HEK293 (cell line): ENCODE measurements around the gene USF1.
"Not testable (repeated sequence)": the region's sequence is repeated elsewhere in the genome, so short reads cannot be mapped to it uniquely, and the experiment has no call there.

Source experiments
- CTCF ChIA-PET: fragments of 350-600 bp; formaldehyde crosslinking; extraction: SDS; loops from one replicate; lab custom pipeline; 2021; ENCODE audit warnings: antibody characterized with exemption; lab: Yijun Ruan, JAX
- POLR2A ChIA-PET: fragments of 300-600 bp; formaldehyde crosslinking; extraction: SDS; loops from one replicate; lab custom pipeline; 2020; ENCODE audit warnings: antibody characterized with exemption, inconsistent platforms; lab: Yijun Ruan, JAX
- H3K27ac ChIP-seq: fragments of 200-500 bp; sonication (Bioruptor generic); 2 replicates; pipeline ENCODE4 v1.5.1; 2014; ENCODE audit warnings: low read depth, low read length, control low read depth, inconsistent platforms; ENCODE audit errors: extremely low read depth
- H3K36me3 ChIP-seq, 2 experiments: fragments of 200-500 bp in 1 of 2; sonication (Bioruptor generic) in 1 of 2; 1 replicate in 1 of 2; 2 replicates in 1 of 2; pipeline ENCODE4 v1.5.1; 2014 to 2017; ENCODE audit warnings: inconsistent platforms in 2 of 2, low read length in 2 of 2; ENCODE audit not compliant: control insufficient read depth in 2 of 2, insufficient read depth in 1 of 2
- H3K4me1 ChIP-seq: fragments of 200-500 bp; sonication (Bioruptor generic); 2 replicates; pipeline ENCODE4 v1.5.1; 2014; ENCODE audit warnings: mild to moderate bottlenecking, low read length, inconsistent platforms; ENCODE audit not compliant: control insufficient read depth, insufficient read depth
- H3K4me3 ChIP-seq: 2 replicates; pipeline ENCODE4 v1.5.1; 2011; ENCODE audit warnings: low read depth, mild to moderate bottlenecking, control low read depth, low read length, moderate library complexity
- H3K9me3 ChIP-seq: fragments of 200-500 bp; sonication (Bioruptor generic); 2 replicates; pipeline ENCODE4 v1.5.1; 2014; ENCODE audit warnings: low read depth, low read length, inconsistent platforms; ENCODE audit not compliant: control insufficient read depth, insufficient read depth
- CTCF ChIP-seq: fragments of 450-650 bp; formaldehyde crosslinking; IDR thresholded peaks from 2 replicates; pipeline ENCODE4 v1.5.1; 2016; ENCODE audit warnings: missing biosample characterization, missing genetic modification characterization
- GLI4 ChIP-seq: fragments of 450-650 bp; formaldehyde crosslinking; IDR thresholded peaks from 2 replicates; pipeline ENCODE4 v1.5.1; 2016; ENCODE audit warnings: missing biosample characterization, missing genetic modification characterization
- PBX3 ChIP-seq: sonication (generic); formaldehyde crosslinking; IDR thresholded peaks from 2 replicates; pipeline ENCODE4 v1.8.1; 2022; ENCODE audit warnings: mild to moderate bottlenecking, moderate library complexity, missing genetic modification reagents
- PRDM1 ChIP-seq: fragments of 450-650 bp; formaldehyde crosslinking; IDR thresholded peaks from 2 replicates; pipeline ENCODE4; 2016; ENCODE audit warnings: missing biosample characterization, missing genetic modification characterization
- SP7 ChIP-seq: fragments of 450-650 bp; formaldehyde crosslinking; IDR thresholded peaks from 2 replicates; pipeline ENCODE4 v1.5.1; 2016; ENCODE audit warnings: missing biosample characterization, missing genetic modification characterization
- TRIM28 ChIP-seq: IDR thresholded peaks from 2 replicates; pipeline ENCODE4 v1.6.1; 2011; ENCODE audit warnings: low read length, control low read depth, borderline replicate concordance
- ZBTB44 ChIP-seq: fragments of 450-650 bp; IDR thresholded peaks from 2 replicates; pipeline ENCODE4 v1.5.1; 2018; ENCODE audit warnings: missing biosample characterization, mild to moderate bottlenecking, missing genetic modification characterization
- ZNF114 ChIP-seq: fragments of 450-650 bp; formaldehyde crosslinking; IDR thresholded peaks from 2 replicates; pipeline ENCODE4 v1.5.0; 2017; ENCODE audit warnings: missing biosample characterization, missing genetic modification characterization
- ZNF138 ChIP-seq: fragments of 450-650 bp; formaldehyde crosslinking; IDR thresholded peaks from 2 replicates; pipeline ENCODE4 v1.5.1; 2016; ENCODE audit warnings: missing biosample characterization, missing genetic modification characterization, borderline replicate concordance
- ZNF157 ChIP-seq: fragments of 450-650 bp; formaldehyde crosslinking; IDR thresholded peaks from 2 replicates; pipeline ENCODE4 v1.5.1; 2016; ENCODE audit warnings: missing biosample characterization, missing genetic modification characterization
- ZNF175 ChIP-seq: fragments of 450-650 bp; formaldehyde crosslinking; IDR thresholded peaks from 2 replicates; pipeline ENCODE4 v1.5.1; 2016; ENCODE audit warnings: missing biosample characterization, missing genetic modification characterization
- ZNF211 ChIP-seq: fragments of 450-650 bp; formaldehyde crosslinking; IDR thresholded peaks from 2 replicates; pipeline ENCODE4 v1.5.1; 2016; ENCODE audit warnings: low read depth, missing biosample characterization, missing genetic modification characterization
- ZNF341 ChIP-seq: fragments of 450-650 bp; formaldehyde crosslinking; IDR thresholded peaks from 2 replicates; pipeline ENCODE4; 2016; ENCODE audit warnings: low read depth, missing biosample characterization, missing genetic modification characterization
- ZNF362 ChIP-seq: fragments of 450-650 bp; formaldehyde crosslinking; IDR thresholded peaks from 2 replicates; pipeline ENCODE4 v1.5.1; 2016; ENCODE audit warnings: missing biosample characterization, missing genetic modification characterization
- ZNF580 ChIP-seq: fragments of 450-650 bp; formaldehyde crosslinking; IDR thresholded peaks from 2 replicates; pipeline ENCODE4 v1.5.1; 2016; ENCODE audit warnings: missing biosample characterization, missing genetic modification characterization
- ZNF596 ChIP-seq: fragments of 450-650 bp; IDR thresholded peaks from 2 replicates; pipeline ENCODE4 v1.5.0; 2018; ENCODE audit warnings: missing biosample characterization, mild to moderate bottlenecking, missing genetic modification characterization, moderate library complexity
- ZNF623 ChIP-seq: fragments of 450-650 bp; formaldehyde crosslinking; IDR thresholded peaks from 2 replicates; pipeline ENCODE4 v1.5.1; 2016; ENCODE audit warnings: missing biosample characterization, missing genetic modification characterization
- ZNF654 ChIP-seq: fragments of 450-650 bp; formaldehyde crosslinking; IDR thresholded peaks from 2 replicates; pipeline ENCODE4 v1.5.1; 2016; ENCODE audit warnings: low read depth, missing biosample characterization, missing genetic modification characterization

Gene USF1

GRCh38 chr1:160993544-160994193 lies 52.1 kb downstream of the USF1 start:
- TF ChIP-seq ZBTB44 (tag by site-specific recombination): peak; percentile 29; the same call in 1 of the 2 replicates
- TF ChIP-seq TRIM28: no peak
- TF ChIP-seq ZNF138 (tag by site-specific recombination): no peak
- no peak for TF ChIP-seq ZNF596 (tag by site-specific recombination)
- no peak for TF ChIP-seq ZNF211 (tag by site-specific recombination)
- no peak for TF ChIP-seq ZNF341 (tag by site-specific recombination)
- peak; percentile 60 for TF ChIP-seq ZNF654 (tag by site-specific recombination)
- TF ChIP-seq CTCF (tag by site-specific recombination): peak; percentile 24; the same call in 1 of the 2 replicates
- 0 out of 2 replicates have a peak, but pooled peaks have one; percentile 45 for TF ChIP-seq PRDM1 (tag by site-specific recombination)
- no peak for TF ChIP-seq SP7
- peak; percentile 71; the same call in 1 of the 2 replicates for TF ChIP-seq ZNF362 (tag by site-specific recombination)
- no peak for TF ChIP-seq ZNF157 (tag by site-specific recombination)
- no peak for TF ChIP-seq GLI4 (tag by site-specific recombination)
- TF ChIP-seq ZNF580: no peak
- no peak for TF ChIP-seq ZNF623 (tag by site-specific recombination)
- no peak for TF ChIP-seq ZNF114 (tag by site-specific recombination)
- no peak for TF ChIP-seq ZNF175
- TF ChIP-seq PBX3 (CRISPR knock-in tag): no peak
- no peaks in the 10 kb centered on the region for H3K9me3 ChIP-seq
- no peak overlapping the region for H3K4me3 ChIP-seq
- no peaks in the 10 kb centered on the region for H3K4me1 ChIP-seq
- no peak overlapping the region for H3K27ac ChIP-seq
- CTCF ChIA-PET: interaction anchor here (0.6 to 0.7 kb wide), 3 partner anchors 18 to 245 kb away, joined by 3 to 6 read pairs (median 4); no protein-coding TSS in a partner anchor
- POLR2A ChIA-PET: interaction anchor here (0.5 kb wide), 1 partner anchor 229 kb away, joined by 4 read pairs; no protein-coding TSS in a partner anchor
- peaks cover 0 to 17% of the 10 kb centered on the region in 2 experiments; a peak in 2 of 3 replicates for H3K36me3 ChIP-seq

- not testable (repeated sequence) for H3K27ac ChIP-seq, H3K36me3 ChIP-seq, H3K9me3 ChIP-seq, H3K4me3 ChIP-seq, H3K4me1 ChIP-seq
- POLR2A ChIA-PET: interaction anchor here (0.8 kb wide), 1 partner anchor 29 kb away, joined by 3 read pairs; the partner anchor contains the start of gene F11R
- CTCF ChIA-PET: interaction anchor here (0.6 to 1.2 kb wide), 5 partner anchors 29 to 279 kb away, joined by 3 to 4 read pairs (median 3); partner anchors contain the start of gene F11R
Measured at GRCh38 chr1:160992036-160992435, 53.7 kb downstream of the USF1 start.
